NCI-H82 treated with DMSO at 0.1 percent for 48 hours (cell line): Measurements from ENCODE around the gene FAM151B.
"Not testable (repeated sequence)": the region's sequence is repeated elsewhere in the genome, so short reads cannot be mapped to it uniquely, and the experiment has no call there.

Experiments
- DNase-seq: peaks from one replicate; lab custom pipeline; 2025; ENCODE audit not compliant: unreplicated experiment; lab: John Stamatoyannopoulos, UW

FAM151B gene

DNA sequence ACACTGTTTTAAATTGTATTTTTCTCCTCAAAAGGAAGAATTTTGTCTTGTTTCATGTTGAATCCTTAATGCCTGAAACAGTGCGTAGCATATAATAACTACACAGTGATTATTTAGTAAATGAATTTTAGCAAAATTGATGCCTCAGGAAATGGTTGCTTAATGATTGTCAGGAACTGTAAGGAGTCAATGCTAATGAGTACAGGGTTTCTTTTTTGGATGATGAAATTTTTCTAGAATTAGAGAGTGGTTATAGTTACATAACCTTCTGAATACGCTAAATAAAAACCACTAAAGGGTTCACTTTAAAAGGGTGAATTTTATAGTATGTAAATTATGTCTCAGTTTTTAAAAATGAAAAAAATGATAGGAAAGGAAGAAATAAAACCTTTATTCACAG lies 14.9 kb downstream of the FAM151B start:
- no peak for DNase-seq

DNA sequence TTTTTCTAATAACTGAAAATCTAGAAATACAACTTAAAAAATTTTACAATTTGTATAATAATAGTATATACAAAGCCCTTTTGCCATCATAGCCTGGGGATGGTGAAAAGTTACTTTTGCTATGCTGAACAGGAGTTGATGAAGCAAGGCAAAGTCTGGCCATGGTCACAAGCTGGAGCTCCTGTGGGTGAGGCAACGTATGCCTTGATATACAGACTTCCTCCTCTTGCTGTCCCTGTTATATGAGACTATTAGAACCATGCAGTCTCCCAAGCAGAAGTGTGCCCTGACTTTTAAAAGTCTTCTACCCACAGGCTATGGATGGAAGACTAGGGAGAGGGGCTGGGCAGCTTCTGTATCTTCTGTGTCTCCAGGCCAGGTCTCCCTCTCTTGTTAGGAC lies 15.7 kb downstream of the FAM151B start:
- DNase-seq = no peak

DNA sequence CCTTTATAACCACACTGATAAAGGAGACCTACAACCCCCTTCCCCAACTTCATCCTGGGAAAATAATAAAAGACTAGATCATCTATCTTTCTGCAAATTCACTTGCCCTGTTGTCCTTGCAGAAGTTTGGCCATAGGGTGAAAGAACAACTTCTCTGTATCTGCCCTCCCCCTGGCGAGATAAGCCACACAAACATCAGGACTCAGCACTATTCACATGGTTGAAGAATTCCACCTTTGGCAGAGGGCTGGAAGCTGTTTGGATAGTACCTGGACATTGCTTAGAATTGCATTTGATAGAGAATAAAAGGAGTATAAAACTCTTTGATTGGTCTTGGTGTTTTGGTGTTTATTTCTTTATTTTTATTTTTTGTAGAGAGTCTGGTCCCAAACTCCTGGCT lies 16.9 kb downstream of the FAM151B start:
- no peak for DNase-seq

DNA sequence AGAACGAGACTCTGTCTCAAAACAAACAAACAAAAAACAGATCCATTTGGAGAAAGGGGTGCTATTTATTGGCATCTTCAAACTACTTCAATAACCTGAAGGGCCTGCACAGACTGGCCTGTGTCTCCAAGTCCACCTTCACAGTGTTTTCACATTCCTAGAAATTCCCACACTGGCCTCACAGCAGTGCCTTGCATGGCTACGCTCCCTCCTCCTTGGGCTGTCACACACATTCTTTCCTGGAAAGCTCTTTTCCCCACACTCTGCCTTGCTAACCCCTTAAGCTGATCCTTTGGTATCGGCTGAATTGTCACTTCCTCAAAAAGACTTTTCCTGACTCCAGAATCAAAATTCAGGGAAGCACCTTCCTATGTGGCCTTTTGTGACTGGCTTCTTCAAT lies 19.8 kb downstream of the FAM151B start:
- DNase-seq = no peak

DNA sequence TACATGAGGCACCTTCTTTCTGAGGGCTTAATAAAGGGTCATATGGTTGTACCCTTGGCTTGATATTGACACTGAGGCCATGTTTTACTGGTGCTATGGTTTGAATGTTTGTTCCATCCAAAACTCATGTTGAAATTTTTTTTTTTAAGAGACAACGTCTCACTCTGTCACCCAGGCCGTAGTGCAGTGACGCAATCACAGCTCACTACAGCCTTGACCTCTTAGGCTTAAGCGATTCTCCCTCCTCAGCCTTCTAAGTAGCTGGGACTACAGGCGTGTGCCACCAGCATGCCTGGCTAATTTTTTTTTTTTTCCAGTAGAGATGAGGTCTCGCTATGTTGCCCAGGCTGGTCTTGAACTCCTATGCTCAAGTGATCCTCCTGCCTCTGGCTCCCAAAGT lies 20.9 kb downstream of the FAM151B start:
- no peak for DNase-seq

DNA sequence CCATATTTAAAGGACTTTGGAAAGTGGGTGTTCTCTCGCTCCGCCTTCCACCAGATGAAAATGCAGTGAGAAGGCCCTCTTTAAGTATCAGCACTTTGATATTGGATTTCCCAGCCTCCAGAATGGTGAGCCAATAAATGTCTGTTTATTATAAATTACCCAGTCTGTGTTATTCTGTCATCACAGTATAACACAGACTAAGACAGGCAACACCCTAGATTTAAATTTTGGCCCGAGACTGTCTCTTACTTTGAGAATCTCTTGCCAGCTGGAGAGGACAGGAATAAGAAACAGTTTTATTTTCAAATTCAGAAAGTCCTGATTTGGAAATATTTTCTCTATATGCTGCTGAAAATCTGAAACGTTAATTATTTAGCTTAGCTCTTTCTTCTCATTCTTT lies 21.5 kb downstream of the FAM151B start:
- no peak for DNase-seq

DNA sequence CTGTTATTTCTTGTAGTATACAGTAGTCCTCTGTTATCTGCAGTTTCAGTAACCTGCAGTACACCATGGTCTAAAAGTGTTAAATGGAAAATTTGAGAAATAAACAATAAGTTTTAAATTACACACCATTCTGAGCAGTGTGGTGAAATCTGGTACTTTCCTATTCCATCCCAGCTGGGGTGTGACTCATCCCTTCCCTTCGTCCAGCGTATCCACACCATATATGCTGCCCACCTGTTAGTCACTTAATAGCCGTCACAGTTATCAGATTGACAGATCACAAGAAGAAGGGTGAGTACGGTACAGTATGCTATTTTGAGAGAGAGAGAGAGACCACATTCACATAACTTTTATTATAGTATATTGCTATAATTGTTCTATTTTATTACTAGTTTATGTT lies 28.9 kb downstream of the FAM151B start:
- DNase-seq = no peak

DNA sequence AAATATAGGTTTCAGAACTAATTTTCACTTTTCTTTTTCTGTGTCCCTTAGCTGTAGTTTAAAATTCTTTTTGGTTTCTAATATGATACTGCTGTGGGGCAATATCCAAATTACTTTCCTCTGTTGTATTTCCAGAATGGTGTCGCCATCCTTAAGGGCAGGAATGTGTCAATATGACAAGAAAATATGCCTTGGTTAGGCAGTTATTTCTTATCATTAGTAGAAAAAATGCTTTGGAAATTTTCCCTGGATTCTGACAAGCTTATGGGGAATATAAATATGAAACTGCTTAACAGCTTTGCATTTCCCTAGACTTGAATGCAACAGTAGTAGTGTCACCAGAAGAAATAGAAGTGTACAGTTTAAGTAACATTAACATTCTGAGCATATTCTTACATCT lies 52.8 kb downstream of the FAM151B start:
- DNase-seq = no peak

DNA sequence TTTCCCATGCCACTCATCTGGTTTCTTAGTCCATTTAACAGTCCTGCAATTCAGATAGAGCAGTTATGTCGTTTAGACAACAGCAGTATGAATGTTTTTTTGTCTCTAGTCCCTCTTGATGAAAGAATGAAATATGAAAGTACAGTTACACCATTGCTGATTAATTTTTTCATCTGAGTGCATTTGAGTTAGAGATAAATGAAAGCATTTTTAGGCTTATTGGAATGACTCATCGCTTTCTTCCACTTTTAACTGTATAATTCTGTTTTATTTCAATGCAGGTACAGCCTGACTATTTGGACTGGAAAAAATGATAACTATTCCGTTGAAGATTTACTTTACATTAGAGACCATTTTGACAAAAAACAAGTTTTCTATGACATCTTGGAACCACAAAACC lies 53.5 kb downstream of the FAM151B start:
- DNase-seq = no peak

DNA sequence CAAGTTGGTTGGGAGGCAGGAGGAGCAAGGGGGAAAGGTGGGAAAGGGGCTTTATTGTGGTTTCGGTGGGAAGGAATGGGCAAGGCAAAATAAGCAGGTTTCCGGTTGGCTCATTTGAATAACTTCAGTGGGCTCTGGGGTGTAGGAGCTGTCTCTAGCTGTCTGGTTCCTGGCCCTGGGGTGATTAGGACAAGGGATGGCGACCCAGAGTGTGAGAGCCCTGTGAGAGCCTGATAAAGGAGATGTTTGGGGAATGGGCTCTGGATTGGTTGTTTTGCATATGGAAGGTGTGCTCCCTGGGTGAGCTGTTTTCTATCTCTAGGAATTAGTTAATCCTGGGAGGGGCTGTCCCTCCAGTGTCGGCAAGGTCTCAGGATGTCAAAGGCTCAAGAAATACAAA lies 66.7 kb downstream of the FAM151B start:
- no peak for DNase-seq

DNA sequence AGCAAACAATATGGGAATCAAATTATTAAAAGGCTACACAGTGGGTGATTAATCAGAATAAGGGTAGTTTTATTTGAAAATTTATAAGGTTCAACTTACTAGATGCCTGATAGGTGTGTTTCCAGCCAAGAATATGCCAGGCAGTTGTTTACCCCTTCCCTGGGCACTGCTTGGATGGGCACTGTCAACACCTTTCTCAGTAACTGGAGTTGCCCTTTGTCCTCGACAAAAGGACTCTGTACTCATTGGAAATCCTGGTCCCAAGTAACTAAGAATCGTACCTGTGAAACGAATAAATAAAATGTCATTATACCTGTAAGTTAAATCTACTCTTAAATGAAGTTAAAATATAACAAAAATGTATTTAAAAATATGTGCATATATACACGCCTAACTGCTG lies 67.2 kb downstream of the FAM151B start:
- no peak for DNase-seq

DNA sequence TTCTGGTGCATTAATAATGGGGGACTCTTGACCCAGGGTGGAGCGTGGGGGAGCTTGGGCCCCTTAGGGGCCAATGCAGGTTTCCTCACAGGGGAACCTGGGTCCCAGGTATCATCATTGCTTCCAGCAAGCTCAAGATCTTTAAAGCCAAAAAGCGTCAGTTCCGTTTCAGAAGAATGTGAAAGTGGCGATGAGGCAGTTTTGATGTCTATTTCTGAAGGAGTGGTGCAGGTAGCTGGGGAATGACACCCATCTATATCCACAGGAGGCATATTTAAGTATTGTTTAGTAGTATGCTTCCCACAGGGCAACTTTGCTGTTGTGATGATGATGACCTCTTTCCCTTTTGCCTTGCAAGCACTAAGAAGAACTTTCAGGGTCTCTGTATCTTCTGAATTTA lies 71.3 kb downstream of the FAM151B start:
- DNase-seq = no peak

DNA sequence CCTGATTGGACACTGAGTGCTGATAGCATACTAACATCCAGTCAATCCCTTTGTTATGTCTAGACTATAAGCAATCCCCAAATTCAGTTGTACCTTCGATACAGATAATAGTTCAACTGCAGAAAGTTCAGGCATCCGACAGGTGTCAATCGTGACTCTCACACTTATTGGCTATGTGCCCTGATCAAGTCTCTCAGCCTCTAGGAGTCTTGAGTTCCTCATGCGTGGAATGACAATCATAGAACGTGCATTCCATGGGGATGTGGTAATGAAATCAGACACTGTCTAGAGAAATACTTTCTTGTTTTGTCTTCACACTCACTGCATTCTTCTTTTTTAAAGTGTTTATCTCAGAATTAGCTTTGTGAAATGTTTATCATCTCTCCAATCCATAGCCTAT lies 77.4 kb downstream of the FAM151B start:
- DNase-seq = no peak

DNA sequence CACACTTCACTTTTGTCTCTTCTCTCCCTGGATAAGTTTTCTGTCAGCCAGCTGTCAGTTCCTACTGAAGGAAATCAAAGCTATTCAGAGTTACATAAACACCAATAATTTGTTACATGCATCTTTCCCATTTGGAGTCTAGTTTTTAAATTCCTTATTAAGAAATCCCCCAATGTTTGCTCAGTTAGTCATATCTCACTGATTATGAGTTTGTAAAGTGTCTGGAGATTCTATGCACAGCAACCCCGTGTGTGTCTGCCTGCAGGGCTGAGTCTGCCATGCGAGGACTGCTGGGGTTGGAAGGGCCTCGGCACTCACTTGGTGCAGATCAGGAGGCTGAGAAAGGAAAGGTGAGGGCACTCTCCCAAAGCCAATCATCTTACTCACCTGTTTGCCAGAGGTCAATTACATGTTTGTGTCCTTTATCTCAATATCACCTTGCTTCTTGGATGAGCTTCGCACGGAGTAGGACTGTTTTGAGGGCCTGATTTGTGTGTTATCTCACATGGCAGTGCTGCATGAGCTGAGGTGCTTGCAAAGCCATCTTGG lies 78.9 kb downstream of the FAM151B start:
- no peak for DNase-seq

DNA sequence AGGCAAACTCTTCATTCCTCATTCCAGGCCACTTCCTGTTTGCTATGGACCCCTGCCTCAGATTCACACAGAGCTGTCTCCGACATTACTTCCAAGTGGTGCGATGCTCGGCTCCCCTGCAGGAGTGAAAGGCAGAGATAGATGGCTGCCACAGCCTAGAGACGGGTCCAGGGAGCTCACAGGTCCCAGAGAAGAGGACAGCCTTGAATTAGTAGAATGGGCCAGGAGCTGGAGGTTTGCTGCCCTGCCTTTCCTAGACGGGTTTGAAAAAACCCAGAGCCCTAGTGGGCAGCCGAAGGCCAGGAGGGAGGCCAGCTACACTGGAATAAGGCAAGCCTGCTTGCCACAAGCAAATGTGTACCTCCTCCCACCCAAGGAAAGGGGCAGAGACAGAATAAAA lies 80.4 kb downstream of the FAM151B start:
- no peak for DNase-seq

DNA sequence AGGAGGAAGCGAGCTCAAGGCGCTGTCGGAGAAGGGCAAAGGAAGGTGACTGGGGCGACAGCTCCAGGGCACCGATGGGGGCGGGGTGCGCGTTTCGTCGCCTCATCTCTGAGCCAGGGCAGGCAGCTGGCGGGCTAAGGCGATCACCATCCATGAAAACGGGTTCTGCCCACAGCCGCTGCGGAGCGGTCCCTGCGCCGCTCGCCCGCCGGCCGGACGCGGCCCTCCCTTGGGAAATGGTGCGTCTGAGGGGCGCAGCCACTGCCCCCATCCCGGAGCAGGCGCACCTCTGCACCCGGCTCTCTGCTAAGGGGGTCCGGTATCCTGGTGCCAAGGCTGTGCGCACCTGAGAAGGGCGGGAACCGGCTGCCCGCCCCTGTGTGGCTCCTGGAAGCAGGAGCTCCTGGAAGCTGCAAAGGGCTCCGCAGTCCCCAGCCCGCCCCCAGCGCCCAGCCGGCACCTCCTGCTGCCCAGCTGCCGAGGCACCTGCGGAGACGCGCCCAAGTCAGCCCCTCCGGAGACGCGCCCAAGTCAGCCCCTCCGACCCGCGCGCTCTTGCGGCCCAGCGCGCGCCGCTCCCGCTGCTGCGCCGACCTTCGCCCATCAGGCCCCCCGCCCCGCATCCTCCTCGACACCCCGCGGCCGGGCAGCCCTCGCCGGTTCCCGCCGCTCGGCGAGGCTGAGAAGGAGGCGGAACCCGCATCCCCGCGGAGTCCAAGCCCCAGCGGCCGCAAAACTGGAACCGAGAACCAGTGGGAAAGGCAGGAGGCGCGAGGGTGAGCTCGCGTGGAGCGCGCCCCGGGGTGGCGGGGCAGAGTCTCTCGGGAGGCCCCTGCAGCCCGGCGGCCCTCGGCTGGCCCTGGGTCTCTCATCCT lies 81.4 kb downstream of the FAM151B start:
- no peak for DNase-seq

DNA sequence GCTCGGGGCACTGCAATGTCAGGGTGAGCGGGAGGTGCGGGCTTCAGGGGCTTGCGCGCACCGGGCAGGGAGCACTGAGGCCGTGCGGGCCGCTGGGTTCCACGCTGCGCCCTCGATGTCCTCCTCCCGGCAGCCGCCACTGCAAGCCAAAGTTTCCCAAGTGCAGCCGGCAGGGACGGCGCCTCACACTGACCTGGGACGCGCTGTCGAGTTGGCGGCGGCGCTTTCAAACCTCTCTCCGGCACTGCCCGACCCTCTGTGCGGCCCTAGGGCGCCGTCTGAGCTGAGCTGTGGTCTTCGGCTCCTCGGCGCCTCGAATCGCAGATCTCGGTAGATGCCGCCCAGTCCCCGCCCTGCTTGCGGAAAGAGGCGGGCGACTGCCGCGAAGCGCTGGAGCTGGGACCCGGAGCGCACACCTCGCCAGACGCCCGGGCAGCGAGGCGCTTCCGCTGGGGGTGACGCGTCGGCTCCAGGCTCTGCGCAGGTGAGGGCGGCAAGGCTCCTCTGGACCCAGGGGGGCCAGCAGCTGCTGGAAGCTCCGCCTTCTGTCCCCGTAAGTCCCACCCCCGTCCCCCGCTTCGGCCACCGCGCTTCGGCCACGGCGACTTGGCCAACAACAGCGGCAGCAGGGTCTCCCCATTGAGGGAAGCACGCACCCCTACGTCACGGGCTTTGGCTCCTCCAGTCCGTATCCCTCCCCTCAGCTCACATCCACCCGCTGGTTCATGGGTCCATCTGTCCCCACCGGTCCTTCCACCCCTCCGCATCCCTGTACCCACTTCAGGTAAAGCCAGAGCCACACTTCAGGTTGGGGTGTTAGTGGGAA lies 82.3 kb downstream of the FAM151B start, which contains the start of gene ANKRD34B:
Gene ANKRD34B (minus strand): TSS at position 320 of the 826 bp plus-strand sequence. CDS start 10,261 bp downstream, outside the sequence.
- no peak for DNase-seq

DNA sequence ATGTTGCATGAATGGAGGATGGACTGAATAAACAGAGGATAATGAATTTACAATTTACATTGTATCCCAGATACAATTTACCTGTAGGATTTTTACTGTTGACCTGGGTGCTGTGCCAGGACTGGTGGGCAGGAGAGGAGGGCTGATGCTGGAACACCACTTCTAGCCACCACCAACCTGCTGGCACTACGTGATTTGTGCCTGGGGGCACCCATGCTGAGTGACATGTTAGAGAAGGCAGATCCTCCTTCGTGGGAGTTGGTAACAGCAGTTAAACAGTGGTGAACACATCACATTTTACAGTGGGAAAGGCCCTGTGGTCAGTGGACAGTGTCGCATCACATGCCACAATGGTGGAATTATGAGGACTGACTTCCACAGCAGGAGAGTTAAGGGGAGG lies 85.2 kb downstream of the FAM151B start:
- DNase-seq = no peak

DNA sequence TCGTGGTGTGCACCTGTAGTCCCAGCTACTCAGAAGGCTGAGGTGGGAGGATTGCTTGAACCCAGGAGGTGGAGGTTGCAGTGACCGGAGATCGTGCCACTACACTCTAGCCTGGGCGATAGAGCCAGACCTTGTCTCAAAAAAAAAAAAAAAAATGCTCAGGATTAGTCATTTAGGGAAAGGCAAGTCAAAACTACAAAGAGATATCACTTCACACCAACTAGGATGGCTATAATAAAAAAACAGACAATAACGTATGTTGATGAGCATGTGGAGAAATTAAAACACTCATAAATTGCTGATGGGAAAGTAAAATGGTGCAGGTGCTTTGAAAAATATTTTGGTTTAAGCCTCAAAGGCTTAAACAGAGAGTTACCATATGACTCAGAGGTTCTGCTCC lies 88.5 kb downstream of the FAM151B start:
- no peak for DNase-seq

DNA sequence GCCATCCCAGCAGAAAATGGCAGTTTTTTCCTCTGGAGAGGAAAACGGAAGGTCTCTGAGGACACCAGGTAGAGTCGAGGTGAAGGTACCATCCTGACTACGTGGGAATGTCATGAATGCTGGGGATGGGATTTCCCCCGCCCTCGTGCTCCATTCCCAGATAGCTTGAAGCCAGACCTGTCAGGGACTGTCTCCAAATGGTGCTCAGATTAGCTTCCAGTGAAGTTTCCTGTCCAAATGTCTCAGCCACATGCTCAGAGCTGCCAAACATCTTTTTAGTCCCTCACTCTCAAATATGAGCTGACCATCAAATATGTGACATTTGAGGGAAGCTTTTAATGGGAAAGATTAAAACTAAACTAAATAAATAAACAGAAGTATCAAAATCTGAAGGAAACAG lies 89.8 kb downstream of the FAM151B start:
- DNase-seq = no peak

DNA sequence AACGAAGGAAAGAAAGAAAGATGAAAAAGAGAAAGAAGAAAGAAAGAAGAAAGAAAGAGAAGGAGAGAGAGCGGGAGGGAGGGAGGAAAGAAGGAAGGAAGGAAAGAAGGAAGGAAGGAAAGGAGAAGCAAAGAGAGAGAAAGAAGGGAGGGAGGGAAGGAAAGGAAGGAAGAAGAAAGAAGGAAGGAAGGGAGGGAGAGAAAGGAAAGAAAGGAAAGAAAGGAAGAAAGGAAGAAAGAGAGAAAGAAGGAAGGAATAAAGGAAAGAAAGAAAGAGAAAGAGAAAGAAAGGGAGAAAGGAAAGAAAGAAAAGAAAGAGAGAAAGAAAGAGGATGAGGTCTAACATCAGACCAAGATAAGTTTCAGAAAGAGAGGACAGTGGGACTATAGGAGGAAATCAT lies 91.2 kb downstream of the FAM151B start:
- DNase-seq = no peak

DNA sequence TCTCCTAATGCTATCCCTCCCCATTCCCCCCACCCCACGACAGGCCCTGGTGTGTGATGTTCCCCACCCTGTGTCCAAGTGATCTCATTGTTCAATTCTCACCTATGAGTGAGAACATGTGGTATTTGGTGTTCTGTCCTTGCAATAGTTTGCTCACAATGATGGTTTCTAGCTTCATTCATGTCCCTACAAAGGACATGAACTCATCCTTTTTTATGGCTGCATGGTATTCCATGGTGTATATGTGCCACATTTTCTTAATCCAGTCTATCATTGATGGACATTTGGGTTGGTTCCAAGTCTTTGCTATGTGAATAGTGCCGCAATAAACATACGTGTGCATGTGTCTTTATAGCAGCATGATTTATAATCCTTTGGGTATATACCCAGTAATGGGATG lies 92.4 kb downstream of the FAM151B start:
- not testable (repeated sequence) for DNase-seq
